ENCODE measurements around the gene KIF21B.

- no peak for TF ChIP-seq EZH2 (IDR thresholded peaks at IDR 0.05; ENCODE audit: borderline replicate concordance)
- no peak for TF ChIP-seq CTCF (IDR thresholded peaks at IDR 0.05; ENCODE audit: poor library complexity)
Measured at GRCh38 chr1:201069636-201070035, 46.1 kb upstream of the KIF21B start.
